GM12878 (cell line): ENCODE measurements around the gene PTGFRN. TPM values are rescaled to one million over a fixed set of nuclear protein-coding genes. Genes with fewer than 3 reads are reported as not detected.

ENCODE experiments used
- ATAC-seq: fragments of 200-7000 bp; cut with Tn5 transposase; 3 replicates; pipeline ENCODE4 v1.9.1; 2020; ENCODE audit warnings: mild to moderate bottlenecking, moderate library complexity
- BruUV-seq: library from RNA; stranded (reverse); fragments of 400-500 nt; replicated peaks from 2 replicates; lab custom pipeline; 2021; lab: Mats Ljungman, UMichigan
- CTCF ChIA-PET: fragments of 300-600 bp; sonication (Branson Sonifier 250); formaldehyde crosslinking; extraction: SDS; loops from one replicate; lab custom pipeline; 2021; ENCODE audit warnings: inconsistent platforms; lab: Yijun Ruan, JAX
- POLR2A ChIA-PET: fragments of 350-600 bp; formaldehyde crosslinking; extraction: SDS; loops from one replicate; lab custom pipeline; 2021; ENCODE audit warnings: inconsistent platforms; lab: Charles Lee
- RAD21 ChIA-PET: fragments of 300-600 bp; sonication (Branson Sonifier 250); formaldehyde crosslinking; loops from one replicate; lab custom pipeline; 2023; ENCODE audit warnings: antibody characterized with exemption; ENCODE audit not compliant: unreplicated experiment; lab: Charles Lee
- SMC1A ChIA-PET: fragments of 300-600 bp; sonication (Branson Sonifier 250); formaldehyde crosslinking; loops from one replicate; lab custom pipeline; 2023; ENCODE audit not compliant: unreplicated experiment, uncharacterized antibody; lab: Charles Lee
- DNase-seq: peaks from one replicate; pipeline ENCODE4 v3.0.0-alpha.2; 2011; ENCODE audit warnings: low read depth, low spot score
- FAIRE-seq: peaks from 3 replicates; lab custom pipeline; 2011; peaks lifted over from hg19 to GRCh38; lab: Jason Lieb, UNC
- H2AFZ ChIP-seq: 2 replicates; pipeline ENCODE4 v1.6.0; 2011; ENCODE audit warnings: low read depth, low read length, control low read depth; ENCODE audit not compliant: control insufficient read depth
- H3K27ac ChIP-seq: 2 replicates; pipeline ENCODE4 v1.5.1; 2011; ENCODE audit warnings: control low read depth; ENCODE audit not compliant: control insufficient read depth, insufficient read depth
- H3K27me3 ChIP-seq, 2 experiments: replicated peaks in 1 of 2; 2 replicates each; pipeline versions ENCODE4 v1.6.0 to v1.6.1; 2011; ENCODE audit warnings: low read length in 1 of 2; ENCODE audit not compliant: control insufficient read depth in 2 of 2, insufficient read depth in 2 of 2
- H3K36me3 ChIP-seq, 2 experiments: 2 replicates each; pipeline ENCODE4 v1.5.1; 2011; ENCODE audit warnings: low read length in 1 of 2; ENCODE audit not compliant: control insufficient read depth in 2 of 2, insufficient read depth in 2 of 2
- H3K4me1 ChIP-seq: 2 replicates; pipeline ENCODE4 v1.6.1; 2011; ENCODE audit warnings: mild to moderate bottlenecking, low read length, moderate library complexity, mixed read lengths; ENCODE audit not compliant: control insufficient read depth, insufficient read depth
- H3K4me2 ChIP-seq: 2 replicates; pipeline ENCODE4 v1.6.0; 2011; ENCODE audit warnings: control low read depth; ENCODE audit not compliant: control insufficient read depth, insufficient read depth
- H3K4me3 ChIP-seq: fragments of 200-600 bp; sonication (generic); 2 replicates; pipeline ENCODE4 v1.5.1; 2016
- H3K79me2 ChIP-seq: 2 replicates; pipeline ENCODE4 v1.6.0; 2011; ENCODE audit warnings: low read length; ENCODE audit not compliant: control insufficient read depth, insufficient read depth
- H3K9ac ChIP-seq: 2 replicates; pipeline ENCODE4 v1.8.0; 2011; ENCODE audit warnings: low read length, control low read depth, mixed read lengths; ENCODE audit not compliant: control insufficient read depth, insufficient read depth
- H3K9me3 ChIP-seq: replicated peaks from 3 replicates; pipeline ENCODE4 v1.5.1; 2011; ENCODE audit warnings: mild to moderate bottlenecking, low read length; ENCODE audit not compliant: control insufficient read depth, insufficient read depth
- H4K20me1 ChIP-seq: 2 replicates; pipeline ENCODE4 v1.6.0; 2011; ENCODE audit not compliant: control insufficient read depth, insufficient read depth
- BCLAF1 ChIP-seq: fragments of 450-650 bp; IDR thresholded peaks from 2 replicates; pipeline ENCODE4 v1.6.1; 2017; ENCODE audit warnings: antibody characterized with exemption, mild to moderate bottlenecking, moderate library complexity
- CREM ChIP-seq: IDR thresholded peaks from 2 replicates; pipeline ENCODE4 v1.6.1; 2014; ENCODE audit warnings: antibody characterized with exemption, low read depth
- DPF2 ChIP-seq: fragments of 450-650 bp; IDR thresholded peaks from 2 replicates; pipeline ENCODE4 v1.6.1; 2017; ENCODE audit warnings: mild to moderate bottlenecking
- EP300 ChIP-seq, 2 experiments: fragments of 150-350 bp in 1 of 2; IDR thresholded peaks; 2 replicates each; pipeline ENCODE4 v1.6.1; 2011 to 2012; ENCODE audit warnings: low read depth in 2 of 2, low read length in 2 of 2, borderline replicate concordance in 1 of 2, improper control_type of control experiment in 1 of 2, inconsistent platforms in 1 of 2; ENCODE audit not compliant: control insufficient read depth in 1 of 2
- GATAD2B ChIP-seq: fragments of 450-650 bp; conservative IDR thresholded peaks from 2 replicates; pipeline ENCODE4 v1.6.1; 2017; ENCODE audit warnings: low read depth, mild to moderate bottlenecking, moderate library complexity
- IRF3 ChIP-seq: fragments of 450-650 bp; IDR thresholded peaks from 2 replicates; pipeline ENCODE4 v1.6.1; 2014; ENCODE audit warnings: mild to moderate bottlenecking
- PBX3 ChIP-seq: IDR thresholded peaks from 2 replicates; pipeline ENCODE4 v1.6.1; 2011; ENCODE audit warnings: mild to moderate bottlenecking, low read depth, low read length, moderate library complexity; ENCODE audit not compliant: insufficient replicate concordance
- SKIL ChIP-seq: fragments of 450-650 bp; IDR thresholded peaks from 2 replicates; pipeline ENCODE4 v1.6.1; 2017; ENCODE audit warnings: mild to moderate bottlenecking, low read depth, inconsistent platforms; ENCODE audit not compliant: poor library complexity, severe bottlenecking
- USF1 ChIP-seq: IDR thresholded peaks from 2 replicates; pipeline ENCODE4 v1.6.1; 2011; ENCODE audit warnings: borderline replicate concordance, low read depth, mild to moderate bottlenecking, moderate library complexity, mixed read lengths, low read length; ENCODE audit not compliant: insufficient read depth; ENCODE audit errors: extremely low read length
- WGBS: methylation state at CpG from one replicate; pipeline ENCODE4 v1.1.6; 2016; ENCODE audit warnings: low lambda C conversion rate; ENCODE audit not compliant: insufficient replicate concordance, insufficient coverage; ENCODE audit errors: missing lambda C conversion rate; 5-methylcytosine and 5-hydroxymethylcytosine counted together
- in situ Hi-C: fragments of 300-500 bp; cut with MboI; formaldehyde crosslinking; loops from 9 replicates; pipeline ENCODE4 v1.14.3; 2018; ENCODE audit warnings: mixed read lengths
- intact Hi-C: fragments of 100-400 bp; cut with micrococcal nuclease; formaldehyde crosslinking; loops from one replicate; pipeline ENCODE4 v1.14.2; 2022; ENCODE audit not compliant: unreplicated experiment
- polyA plus RNA-seq, 11 experiments: library from polyadenylated mRNA; depleted of rRNA in 4 of 11; unstranded in 6 of 11; stranded (reverse) in 5 of 11; fragments of >200 nt; fragmentation: Nextera tagmentation in 4 of 11; fragmentation: Illumina TruSeq in 1 of 11; extraction: Ambion mirVana in 4 of 11; extraction: Trizol in 1 of 11; gene quantifications; 1 replicate in 1 of 11; 2 replicates in 10 of 11; pipeline versions ENCODE4 v1.2.1 to v1.2.3, GENCODE V29; 2011 to 2016; ENCODE audit warnings: inconsistent platforms in 2 of 11, missing spikeins in 2 of 11, low read depth in 1 of 11
- total RNA-seq, 4 experiments: library from RNA; depleted of rRNA in 3 of 4; stranded (reverse); fragments of >200 nt in 3 of 4; fragmentation: Illumina TruSeq in 1 of 4; extraction: Trizol in 1 of 4; gene quantifications; 2 replicates each; pipeline versions ENCODE4 v1.2.1 to v1.2.3, GENCODE V29; 2013 to 2021

Gene PTGFRN
- total and polyA plus RNA-seq, 10 of the 15 experiments (the other 5 are each of a cell fraction or from before 2014, with no cell fraction given): 2.7 to 8.3 (median 5.1) TPM

GRCh38 chr1:116889380-116889779 lies 20.3 kb upstream of the PTGFRN start:
- no peak overlapping the region for H3K9ac ChIP-seq
- ChIA-PET CTCF (interaction anchor here (0.7 to 1.2 kb wide), 3 partner anchors 11 to 167 kb away, joined by 3 to 5 read pairs (median 4); no protein-coding TSS in a partner anchor), POLR2A (interaction anchor here (0.6 to 0.9 kb wide), 3 partner anchors 14 to 523 kb away, joined by 3 to 5 read pairs (median 3); no protein-coding TSS in a partner anchor), RAD21 (no interaction called here), SMC1A (interaction anchor here (0.9 to 1.9 kb wide), 7 partner anchors 9 to 152 kb away, joined by 3 to 8 read pairs (median 3); no protein-coding TSS in a partner anchor)
- no peaks in the 10 kb centered on the region for H3K9me3 ChIP-seq
- H4K20me1 ChIP-seq: no peaks in the 10 kb centered on the region
- in situ Hi-C loops (no loop called here), intact Hi-C loops (no loop called here)
- no peak overlapping the region for H3K4me3 ChIP-seq
- TF ChIP-seq BCLAF1: no peak
- no peak for TF ChIP-seq CREM
- TF ChIP-seq IRF3: no peak
- no peak for TF ChIP-seq DPF2
- TF ChIP-seq EP300 (IDR thresholded peaks at IDR 0.05; ENCODE audit: borderline replicate concordance in 1 of 2, control insufficient read depth in 1 of 2, low read depth in 2 of 2, low read length in 2 of 2): no peak
- TF ChIP-seq USF1: no peak
- no peak for TF ChIP-seq SKIL
- no peak for TF ChIP-seq PBX3
- TF ChIP-seq GATAD2B: no peak
- H3K27me3 ChIP-seq: no peaks in the 10 kb centered on the region; a peak in 1 of 4 replicates
- no TSS peak for BruUV-seq
- no peaks in the 10 kb centered on the region for H3K4me1 ChIP-seq
- H3K36me3 ChIP-seq: no peaks in the 10 kb centered on the region
- H3K79me2 ChIP-seq: no peaks in the 10 kb centered on the region
- no peak overlapping the region for H3K4me2 ChIP-seq
- ATAC-seq (no peak), FAIRE-seq (no peak), DNase-seq (no peak)
- WGBS: 25% methylated on average over 4 of the region's 4 CpGs
- H2AFZ ChIP-seq: no peak overlapping the region
- H3K27ac ChIP-seq: no peak overlapping the region
